Immature natural killer cell (primary cell): Measurements from ENCODE around the gene PEPD. TPM values are rescaled to one million over a fixed set of nuclear protein-coding genes. Genes with fewer than 3 reads are reported as not detected.

ENCODE experiments used
- DNase-seq, 3 donors: peaks; one replicate each; pipeline ENCODE4 v3.0.0; 2022; ENCODE audit warnings: mixed read lengths in 1 of 3
- H3K27ac Mint-ChIP-seq, 6 donors: one replicate each; pipeline ENCODE4 v1.8.0; 2020; ENCODE audit warnings: mixed read lengths in 6 of 6, mild to moderate bottlenecking in 5 of 6, inconsistent platforms in 4 of 6, moderate library complexity in 3 of 6
- H3K27me3 Mint-ChIP-seq, 3 donors: one replicate each; pipeline ENCODE4 v1.8.0; 2020 to 2021; ENCODE audit warnings: low read depth in 3 of 3, mild to moderate bottlenecking in 3 of 3, mixed read lengths in 3 of 3, moderate library complexity in 3 of 3, inconsistent platforms in 1 of 3
- H3K36me3 Mint-ChIP-seq, 3 donors: one replicate each; pipeline ENCODE4 v1.8.0; 2020; ENCODE audit warnings: mixed read lengths in 3 of 3, inconsistent platforms in 2 of 3, mild to moderate bottlenecking in 2 of 3
- H3K4me1 Mint-ChIP-seq, 2 donors: one replicate each; pipeline ENCODE4 v1.8.0; 2020; ENCODE audit warnings: inconsistent platforms in 2 of 2, mild to moderate bottlenecking in 2 of 2, mixed read lengths in 2 of 2, moderate library complexity in 1 of 2
- H3K4me3 Mint-ChIP-seq, 5 donors: one replicate each; pipeline ENCODE4 v1.8.0; 2020; ENCODE audit warnings: mild to moderate bottlenecking in 5 of 5, mixed read lengths in 5 of 5, inconsistent platforms in 3 of 5, moderate library complexity in 3 of 5
- H3K9me3 Mint-ChIP-seq, 6 donors: one replicate each; pipeline ENCODE4 v1.8.0; 2020; ENCODE audit warnings: mild to moderate bottlenecking in 6 of 6, mixed read lengths in 6 of 6, inconsistent platforms in 4 of 6, moderate library complexity in 3 of 6
- polyA plus RNA-seq, 3 donors: library from polyadenylated mRNA; unstranded; fragments of 300-500 nt; fragmentation: Illumina TruSeq; gene quantifications; one replicate each; pipeline ENCODE4 v1.2.3, GENCODE V29; 2021

PEPD gene
- polyA plus RNA-seq, 3 donors from 2014 or later, result 135 to 181 (median 142) TPM

DNA sequence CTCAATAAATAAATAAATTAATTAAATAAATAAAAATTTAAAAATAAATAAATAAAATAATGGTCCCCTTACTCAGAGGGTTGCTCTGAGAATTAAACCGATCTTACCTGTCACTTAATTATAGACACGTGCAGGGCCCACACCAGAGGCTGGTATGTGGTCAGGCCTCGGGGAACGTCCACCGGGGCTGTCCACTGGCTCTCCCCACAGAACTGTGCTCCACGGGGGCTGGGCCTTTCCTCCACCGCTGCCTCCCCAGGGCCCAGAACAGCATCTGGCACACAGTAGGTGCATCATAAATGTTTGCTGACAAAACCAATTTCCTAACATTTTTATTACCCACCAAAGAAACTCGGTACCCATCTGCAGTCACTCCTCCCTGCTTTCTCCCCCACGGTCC is 78.9 kb downstream of the PEPD start:
- no peak for DNase-seq
- Mint-ChIP-seq H3K4me1 (peaks cover 12 to 15% of the 10 kb centered on the region in 2 donors), H3K36me3 (peaks cover 0 to 9% (median 3%) of the 10 kb centered on the region in 3 donors), H3K27me3 (peaks cover 0 to 4% (median 2%) of the 10 kb centered on the region in 3 donors), H3K27ac (no peak overlapping the region), H3K4me3 (no peak overlapping the region), H3K9me3 (no peaks in the 10 kb centered on the region)

DNA sequence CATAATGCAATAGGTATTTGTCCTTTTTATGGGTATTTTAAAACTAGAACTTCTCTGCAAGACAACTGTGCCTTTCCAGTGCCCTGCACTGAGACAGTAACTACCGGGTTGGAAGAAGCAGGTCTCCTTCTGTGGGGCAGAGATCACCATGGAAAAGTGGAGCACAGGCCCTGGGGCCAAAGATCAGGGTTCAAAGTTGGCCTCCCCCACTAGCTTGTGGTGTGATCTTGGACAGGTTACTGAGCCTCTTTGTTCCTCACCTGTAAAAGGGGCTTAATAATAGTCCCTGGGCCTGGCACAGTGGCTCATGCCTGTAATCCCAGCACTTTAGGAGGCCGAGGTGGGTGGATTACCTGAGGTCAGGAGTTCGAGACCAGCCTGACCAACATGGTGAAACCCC is 79.8 kb downstream of the PEPD start:
- Mint-ChIP-seq H3K27me3 (peaks cover 0 to 4% (median 2%) of the 10 kb centered on the region in 3 donors), H3K27ac (peak overlapping the region in 2 of 6 donors; percentile 57 to 68), H3K9me3 (no peaks in the 10 kb centered on the region), H3K36me3 (peaks cover 0 to 9% (median 3%) of the 10 kb centered on the region in 3 donors), H3K4me1 (peaks cover 12 to 15% of the 10 kb centered on the region in 2 donors), H3K4me3 (peak overlapping the region in 1 of 5 donors; percentile 24)
- no peak for DNase-seq

DNA sequence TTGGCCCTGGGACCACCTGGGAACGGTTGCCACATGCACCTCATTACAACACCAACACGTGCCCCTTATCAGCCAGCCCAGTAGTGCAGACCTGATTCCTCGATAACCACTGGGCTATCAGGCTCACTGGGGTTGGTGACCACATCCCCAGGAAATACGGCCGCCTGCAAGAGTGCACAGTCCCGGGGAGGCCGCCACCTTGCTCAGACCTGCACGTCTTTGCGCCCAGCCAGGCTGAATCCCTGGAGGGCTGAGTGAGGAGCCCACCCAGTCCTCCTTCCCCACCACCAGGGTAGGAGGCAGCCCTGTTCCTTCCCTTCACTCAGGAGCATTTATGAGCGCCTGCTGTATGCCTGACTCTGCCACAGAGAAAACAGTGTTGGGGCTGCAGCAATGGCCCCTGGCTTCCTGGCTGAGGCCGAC is 80.3 kb downstream of the PEPD start:
- peak overlapping the region in 2 of 5 donors; percentile 17 to 24 for H3K4me3 Mint-ChIP-seq
- peak in 2 of 3 donors; percentile 7 to 10 for DNase-seq
- peaks cover 0 to 9% (median 3%) of the 10 kb centered on the region in 3 donors for H3K36me3 Mint-ChIP-seq
- H3K9me3 Mint-ChIP-seq, result no peaks in the 10 kb centered on the region
- H3K27me3 Mint-ChIP-seq, result peaks cover 0 to 4% (median 2%) of the 10 kb centered on the region in 3 donors
- H3K4me1 Mint-ChIP-seq, result peaks cover 12 to 15% of the 10 kb centered on the region in 2 donors
- peak overlapping the region in 3 of 6 donors; percentile 6 to 68 (median 57) for H3K27ac Mint-ChIP-seq

DNA sequence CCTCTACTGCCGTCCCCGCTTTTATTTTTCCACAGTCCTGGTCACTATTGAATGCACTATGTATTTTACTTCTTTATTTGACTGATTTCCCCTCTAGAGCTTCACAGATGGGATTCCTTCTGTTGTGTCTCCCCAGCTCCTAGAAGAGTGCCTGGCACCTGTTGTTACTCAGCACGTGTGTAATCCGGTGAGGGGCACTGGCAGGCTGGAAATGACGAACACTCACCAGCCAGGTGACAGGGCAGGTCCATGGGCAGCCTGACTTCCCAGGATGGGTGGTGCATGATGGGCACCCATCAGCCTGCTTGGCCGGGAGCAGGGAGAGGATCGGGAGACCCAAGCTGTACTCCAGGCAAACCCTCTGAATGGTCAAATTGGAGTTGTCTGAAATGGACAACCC is 80.9 kb downstream of the PEPD start:
- Mint-ChIP-seq H3K36me3 (peaks cover 0 to 9% (median 3%) of the 10 kb centered on the region in 3 donors), H3K9me3 (no peaks in the 10 kb centered on the region), H3K4me3 (no peak overlapping the region), H3K27me3 (peaks cover 0 to 4% (median 3%) of the 10 kb centered on the region in 3 donors), H3K4me1 (peaks cover 12 to 15% of the 10 kb centered on the region in 2 donors), H3K27ac (no peak overlapping the region)
- DNase-seq, result no peak

DNA sequence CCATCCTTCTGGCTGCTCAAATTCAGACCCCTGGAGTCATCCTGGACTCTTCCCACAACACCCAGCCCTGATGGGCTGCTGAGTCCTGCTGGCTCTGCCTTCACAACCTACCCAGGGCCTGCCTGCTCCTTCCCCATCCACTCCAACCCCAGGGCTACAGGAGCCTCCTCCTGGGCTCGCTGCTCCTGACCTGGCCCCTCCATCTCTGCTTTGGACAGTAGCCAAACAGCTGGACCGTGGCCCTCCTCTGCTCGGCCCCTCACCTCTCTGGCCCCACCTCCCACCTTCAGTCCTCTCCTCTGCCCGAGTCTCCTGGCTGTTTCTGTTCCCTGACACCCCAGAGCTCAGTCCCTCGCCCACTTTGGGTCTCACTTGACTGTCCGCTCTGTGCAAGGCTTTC is 81.3 kb downstream of the PEPD start:
- H3K27me3 Mint-ChIP-seq, result peaks cover 0 to 3% (median 3%) of the 10 kb centered on the region in 3 donors
- H3K4me3 Mint-ChIP-seq, result no peak overlapping the region
- DNase-seq, result no peak
- no peak overlapping the region for H3K27ac Mint-ChIP-seq
- peaks cover 0 to 7% (median 3%) of the 10 kb centered on the region in 3 donors for H3K36me3 Mint-ChIP-seq
- peaks cover 12 to 15% of the 10 kb centered on the region in 2 donors for H3K4me1 Mint-ChIP-seq
- H3K9me3 Mint-ChIP-seq, result no peaks in the 10 kb centered on the region

DNA sequence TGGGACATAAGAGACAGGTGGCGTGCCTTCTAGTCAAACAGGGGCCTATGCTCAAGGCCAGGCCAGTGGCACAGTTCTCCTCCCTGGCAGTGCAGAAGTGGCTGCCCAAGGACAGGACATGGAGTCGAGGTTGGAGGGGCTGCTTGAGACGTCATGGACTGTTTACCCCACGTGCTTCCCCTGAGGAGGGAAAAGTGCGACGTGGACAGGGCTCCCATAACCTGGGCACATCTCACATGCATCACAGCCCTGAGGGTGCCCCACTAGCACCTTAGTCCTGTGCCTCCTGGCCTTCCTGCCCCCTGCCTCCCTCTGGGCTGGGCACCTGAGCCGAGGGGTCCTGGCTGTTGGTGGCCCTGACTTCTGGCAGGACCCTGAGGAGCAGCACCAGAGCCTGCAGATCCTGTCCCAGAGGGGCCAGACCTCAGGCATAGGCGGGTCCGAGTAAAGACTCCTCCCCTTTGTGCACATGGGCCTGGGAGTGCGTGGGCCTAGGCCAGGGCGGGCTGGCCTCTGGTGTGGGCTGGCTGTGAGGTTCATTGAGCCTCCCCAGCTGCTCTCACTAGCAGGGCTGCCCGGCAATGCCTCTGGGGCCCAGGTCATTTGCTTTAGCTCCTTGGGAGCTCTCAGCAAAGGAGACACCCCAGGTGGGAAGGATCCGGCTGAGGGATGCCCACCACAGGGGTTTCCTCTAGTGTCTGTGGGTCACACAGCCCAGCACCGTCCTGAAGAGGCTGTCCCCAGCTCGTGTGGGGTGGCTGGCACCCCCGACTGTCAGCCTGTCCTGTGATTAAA is 82.4 kb downstream of the PEPD start:
- no peak for DNase-seq
- Mint-ChIP-seq H3K36me3 (peaks cover 0 to 4% (median 3%) of the 10 kb centered on the region in 3 donors), H3K27ac (no peak overlapping the region), H3K4me1 (peaks cover 12 to 15% of the 10 kb centered on the region in 2 donors), H3K4me3 (no peak overlapping the region), H3K27me3 (peaks cover 0 to 3% (median 2%) of the 10 kb centered on the region in 3 donors), H3K9me3 (no peaks in the 10 kb centered on the region)

DNA sequence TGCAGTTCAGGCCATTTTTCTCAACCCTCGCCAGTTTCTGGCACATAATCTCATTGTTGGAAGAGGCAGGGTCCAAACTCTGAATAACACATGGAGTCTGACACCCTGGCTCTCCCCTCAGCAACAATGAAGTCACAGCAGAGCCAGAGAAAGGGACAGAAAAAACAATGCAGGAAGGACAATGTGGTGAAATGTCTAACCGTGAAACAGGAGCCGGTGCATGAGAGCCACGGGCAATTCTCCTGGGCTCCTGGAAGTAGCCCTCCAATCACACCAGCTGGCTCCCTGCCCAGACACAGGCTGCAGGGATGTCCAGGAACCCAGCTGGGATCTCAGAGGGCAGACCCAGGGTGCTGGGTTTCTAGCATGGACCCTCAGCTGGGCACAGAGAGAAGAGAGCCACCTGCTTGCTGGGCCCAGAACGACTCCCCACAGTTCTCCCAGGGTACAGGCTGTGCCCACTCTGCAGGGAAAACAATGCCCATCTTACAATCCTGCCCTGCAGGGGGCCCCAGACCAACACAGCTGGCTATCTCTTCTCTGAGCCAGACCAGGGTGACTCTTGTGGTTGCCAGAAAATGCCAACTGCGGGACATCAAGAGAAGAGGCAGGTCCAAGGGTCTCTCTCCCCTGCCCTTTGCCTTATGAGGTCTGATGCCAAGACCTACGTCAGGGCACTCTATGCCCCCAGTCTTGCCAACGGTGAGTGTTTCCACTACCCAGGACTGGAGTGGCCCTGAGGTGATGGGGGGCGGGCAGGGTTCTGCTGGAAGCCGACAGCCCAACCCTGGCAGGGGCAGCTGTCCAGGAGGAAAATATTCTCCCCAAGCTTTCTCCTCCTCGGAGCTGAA is 83.5 kb downstream of the PEPD start:
- no peak for DNase-seq
- Mint-ChIP-seq H3K9me3 (no peaks in the 10 kb centered on the region), H3K36me3 (peaks cover 0 to 4% (median 3%) of the 10 kb centered on the region in 3 donors), H3K27ac (no peak overlapping the region), H3K4me3 (no peak overlapping the region), H3K27me3 (peaks cover 0 to 3% (median 2%) of the 10 kb centered on the region in 3 donors), H3K4me1 (peaks cover 12 to 15% of the 10 kb centered on the region in 2 donors)

DNA sequence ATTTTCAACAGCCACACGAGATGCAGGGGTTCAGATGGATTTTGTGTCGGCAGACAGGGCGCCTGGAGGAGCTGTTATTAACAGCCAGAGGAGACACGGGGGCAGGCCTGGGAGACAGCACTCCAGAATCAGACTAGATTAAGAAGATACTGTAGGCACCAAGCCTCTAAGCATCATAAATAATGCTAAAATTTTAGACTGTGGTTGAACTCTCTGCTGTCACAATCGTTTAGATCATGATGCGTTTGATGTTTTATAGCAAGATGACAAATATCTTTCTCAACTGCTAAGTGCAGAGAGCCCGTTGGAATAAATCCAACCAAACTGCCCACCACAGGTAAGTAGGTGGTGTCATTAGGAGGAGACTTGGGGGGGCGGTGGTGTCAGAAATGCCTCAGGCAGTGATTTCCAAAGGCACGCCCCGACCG is 84.2 kb downstream of the PEPD start:
- H3K27ac Mint-ChIP-seq, result no peak overlapping the region
- peaks cover 0 to 3% (median 2%) of the 10 kb centered on the region in 3 donors for H3K27me3 Mint-ChIP-seq
- H3K4me1 Mint-ChIP-seq, result peaks cover 12 to 15% of the 10 kb centered on the region in 2 donors
- no peak overlapping the region for H3K4me3 Mint-ChIP-seq
- no peaks in the 10 kb centered on the region for H3K9me3 Mint-ChIP-seq
- DNase-seq, result no peak
- H3K36me3 Mint-ChIP-seq, result peaks cover 0 to 4% (median 3%) of the 10 kb centered on the region in 3 donors

DNA sequence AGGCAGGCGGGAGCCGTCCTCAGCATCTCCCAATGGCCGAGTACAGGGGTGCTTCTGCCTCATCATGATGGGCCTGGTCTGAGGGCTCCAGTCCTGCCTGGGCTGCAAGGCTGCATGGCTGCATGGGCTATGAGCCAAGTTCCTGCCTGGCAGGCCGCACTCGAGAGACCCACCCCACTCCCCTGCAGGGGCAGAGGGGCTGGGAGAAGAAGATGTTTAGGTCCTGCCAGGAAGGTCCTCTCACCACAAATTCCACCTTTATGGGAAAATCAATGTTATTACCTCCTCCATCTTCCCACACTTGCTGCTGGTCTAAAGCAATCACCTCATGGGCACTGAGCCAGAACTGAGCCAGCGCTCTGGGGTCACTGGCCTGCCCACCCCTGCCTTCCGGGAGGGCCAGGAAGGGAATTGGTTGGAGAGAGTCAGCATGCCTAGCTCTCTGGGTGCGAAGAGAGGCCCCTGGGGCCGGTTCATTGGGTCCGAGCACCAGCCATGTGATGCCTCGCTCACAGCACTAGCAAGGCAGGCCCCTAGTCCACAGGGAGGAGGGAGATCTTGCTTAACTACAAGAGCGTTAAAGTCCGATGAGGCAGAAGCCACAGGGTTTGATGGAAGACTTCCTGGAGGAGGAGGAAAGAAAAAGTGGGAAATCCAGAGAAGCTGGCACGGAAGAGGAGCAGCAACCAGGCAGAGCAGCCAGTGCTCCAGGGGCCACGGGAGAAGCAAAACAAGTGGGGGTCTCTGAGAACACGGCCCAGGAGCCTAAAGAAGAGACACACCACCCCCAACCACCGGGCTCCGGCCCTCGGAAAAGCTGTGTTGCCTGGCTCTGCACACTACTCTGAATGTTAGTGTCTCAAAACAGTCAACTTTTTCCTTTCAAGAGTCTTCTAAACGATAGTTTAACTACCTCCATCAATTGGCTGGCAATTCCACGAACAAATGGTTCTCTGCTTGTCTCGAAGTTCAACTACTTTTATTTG is 84.9 kb downstream of the PEPD start:
- H3K4me3 Mint-ChIP-seq, result no peak overlapping the region
- no peak for DNase-seq
- H3K27ac Mint-ChIP-seq, result no peak overlapping the region
- peaks cover 0 to 3% (median 2%) of the 10 kb centered on the region in 3 donors for H3K27me3 Mint-ChIP-seq
- no peaks in the 10 kb centered on the region for H3K9me3 Mint-ChIP-seq
- peaks cover 0 to 2% (median 2%) of the 10 kb centered on the region in 3 donors for H3K36me3 Mint-ChIP-seq
- H3K4me1 Mint-ChIP-seq, result peaks cover 11 to 12% of the 10 kb centered on the region in 2 donors

DNA sequence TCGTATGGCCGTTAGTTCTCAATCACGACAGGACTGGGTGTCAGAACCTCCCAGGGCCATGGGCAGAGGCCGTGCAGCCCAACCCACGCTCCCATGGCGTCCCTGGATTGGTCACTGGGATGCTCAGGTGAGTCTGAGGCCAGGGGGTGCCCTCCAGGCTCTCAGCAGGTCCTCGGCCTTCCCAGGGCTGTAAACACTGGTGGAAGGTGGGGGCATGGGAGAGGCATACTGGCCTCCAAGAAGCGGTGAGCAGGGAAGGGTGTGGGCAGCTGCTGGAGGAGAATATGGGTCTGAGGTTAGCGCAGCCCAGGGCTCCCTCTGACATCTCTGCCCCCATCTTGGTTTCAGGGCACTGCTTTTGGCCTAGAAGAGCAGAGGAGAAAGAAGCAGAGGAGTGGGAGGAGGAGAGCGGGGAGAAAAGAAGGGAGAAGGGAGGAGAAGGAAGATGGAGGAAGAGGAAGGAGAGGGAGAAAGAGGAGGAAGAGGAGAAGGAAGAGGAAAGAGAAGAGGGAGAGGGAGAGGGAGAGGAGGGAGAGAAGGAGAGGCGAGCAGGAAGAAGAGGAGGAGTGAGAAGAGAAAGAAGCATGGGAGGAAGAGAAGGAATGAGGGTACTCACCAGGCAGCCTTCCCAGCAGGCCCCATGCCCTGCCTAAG is 85.8 kb downstream of the PEPD start:
- Mint-ChIP-seq H3K27me3 (peaks cover 0 to 3% (median 2%) of the 10 kb centered on the region in 3 donors), H3K27ac (no peak overlapping the region), H3K36me3 (no peaks in the 10 kb centered on the region), H3K9me3 (no peaks in the 10 kb centered on the region), H3K4me1 (peaks cover 5 to 6% of the 10 kb centered on the region in 2 donors), H3K4me3 (no peak overlapping the region)
- DNase-seq, result no peak

DNA sequence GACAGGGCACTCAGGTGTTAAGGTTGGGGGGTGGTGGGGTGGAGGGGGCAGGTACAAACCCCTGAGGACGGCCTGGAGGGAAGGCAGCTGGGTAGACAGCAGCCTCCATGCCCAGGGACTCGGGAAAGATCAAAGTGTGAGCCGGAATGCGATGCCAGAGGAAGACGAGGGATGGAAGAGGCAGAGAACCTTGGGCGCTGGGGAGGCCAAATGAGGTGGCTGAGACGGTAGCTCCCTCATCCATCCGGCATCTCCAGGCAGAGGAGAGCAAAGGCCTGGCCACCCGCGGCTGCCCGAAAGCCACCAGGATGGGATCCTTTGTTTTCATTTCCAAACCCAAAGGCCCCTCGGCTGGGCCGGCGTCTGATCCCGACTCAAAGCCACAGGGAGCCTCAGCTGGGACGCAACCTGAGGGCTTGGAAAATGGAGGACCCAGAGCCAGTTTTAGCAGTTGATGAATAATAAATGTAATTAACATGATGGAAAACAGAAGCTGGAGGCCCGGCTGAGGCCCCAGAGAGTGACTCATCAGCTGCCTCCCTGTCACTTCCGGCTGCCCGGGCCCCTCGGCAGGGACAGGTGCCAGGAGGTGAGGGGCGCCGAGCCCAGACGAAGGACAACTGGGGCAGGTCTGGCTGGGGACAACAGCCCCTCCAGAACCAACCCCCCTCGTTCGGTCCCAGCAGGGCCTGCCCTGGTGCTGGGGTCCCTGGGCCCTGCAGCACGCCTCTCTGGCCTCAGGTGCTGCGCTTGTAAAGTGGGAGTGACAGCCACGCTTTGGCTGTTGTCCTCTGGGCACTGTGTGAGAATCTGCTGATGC is 86.5 kb downstream of the PEPD start:
- DNase-seq, result no peak
- Mint-ChIP-seq H3K36me3 (no peaks in the 10 kb centered on the region), H3K27ac (no peak overlapping the region), H3K27me3 (peaks cover 0 to 3% (median 2%) of the 10 kb centered on the region in 3 donors), H3K4me1 (peaks cover 8 to 11% of the 10 kb centered on the region in 2 donors), H3K4me3 (no peak overlapping the region), H3K9me3 (no peaks in the 10 kb centered on the region)
